Midbrain (tissue), 1 donor: Measurements from ENCODE around the gene ITPK1.

Experiments used
- DNase-seq: peaks from one replicate; lab custom pipeline; 2025; lab: John Stamatoyannopoulos, UW

The ITPK1 gene

GRCh38 chr14:93028724-93029076 is 87.0 kb downstream of the ITPK1 start:
- no peak for DNase-seq

GRCh38 chr14:93027810-93028723 is 87.7 kb downstream of the ITPK1 start:
- DNase-seq, result no peak

DNA sequence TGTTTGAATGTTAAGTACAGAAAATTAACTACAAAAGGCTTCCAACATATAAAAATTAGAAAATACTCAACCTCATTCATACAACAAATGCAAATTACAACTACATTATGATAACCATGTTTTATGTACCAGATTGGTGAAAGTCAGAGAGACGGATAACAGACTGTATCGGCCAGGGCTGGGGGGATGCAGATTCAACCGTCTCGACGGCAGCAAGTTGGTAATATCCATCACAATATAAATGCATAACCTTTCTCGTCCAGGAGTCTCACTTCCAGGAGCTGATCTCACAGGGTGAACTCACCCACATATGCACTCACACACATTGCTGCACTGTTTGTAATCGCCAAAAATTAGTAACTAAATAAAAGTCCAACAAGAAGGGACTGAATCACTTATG is 89.4 kb downstream of the ITPK1 start:
- no peak for DNase-seq

- DNase-seq, result no peak
Measured at GRCh38 chr14:93025055-93025454, 90.7 kb downstream of the ITPK1 start.

DNA sequence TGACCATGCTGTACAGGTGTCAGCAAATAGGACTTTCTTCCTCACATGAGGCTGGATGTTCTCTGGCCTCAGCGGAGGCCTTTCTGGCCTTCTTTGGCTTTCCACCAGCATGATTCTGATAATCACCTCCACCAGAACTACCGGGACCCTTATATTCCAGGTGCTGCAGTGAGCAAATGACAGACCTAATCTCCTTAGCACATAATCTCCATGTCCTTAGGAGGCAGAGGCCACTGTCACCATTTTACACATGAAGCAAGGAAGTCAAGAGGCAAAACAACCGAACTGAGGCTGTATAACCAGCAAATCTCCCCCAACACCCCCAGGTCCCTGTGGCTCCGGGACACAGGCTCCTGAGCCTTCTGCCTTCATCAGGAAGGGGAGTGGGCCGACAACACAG is 91.2 kb downstream of the ITPK1 start:
- no peak for DNase-seq

DNA sequence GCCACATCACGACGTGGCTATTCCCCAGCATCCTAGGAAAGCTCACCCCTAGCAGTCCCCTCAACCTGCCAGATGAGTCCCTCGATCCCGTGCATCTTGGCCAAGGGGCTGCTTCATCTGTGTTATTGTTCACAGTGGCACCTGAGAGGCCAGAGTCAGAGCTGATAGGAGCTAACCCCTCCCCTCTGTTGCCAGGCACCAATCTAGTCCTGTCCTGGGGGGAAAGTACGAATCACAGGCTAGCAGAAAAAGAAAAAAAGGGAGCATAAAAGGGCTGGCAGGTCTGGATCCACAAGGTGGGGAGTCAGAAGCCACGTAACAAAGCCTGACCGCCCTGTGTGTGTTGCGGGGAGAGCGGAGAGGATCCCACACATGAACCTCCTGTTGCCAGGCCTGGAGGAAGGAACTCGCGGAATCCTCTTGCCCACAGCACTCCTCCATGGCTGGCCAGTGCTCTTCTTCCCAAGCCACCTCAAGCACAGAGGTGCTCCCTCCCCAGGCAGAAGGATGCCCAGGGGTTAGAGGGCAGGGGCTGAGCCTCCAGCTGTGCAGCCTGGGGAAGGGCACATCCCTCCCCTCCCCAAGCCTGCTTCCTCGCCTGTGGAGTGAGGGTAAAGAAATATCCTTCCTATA is 91.8 kb downstream of the ITPK1 start:
- no peak for DNase-seq

DNA sequence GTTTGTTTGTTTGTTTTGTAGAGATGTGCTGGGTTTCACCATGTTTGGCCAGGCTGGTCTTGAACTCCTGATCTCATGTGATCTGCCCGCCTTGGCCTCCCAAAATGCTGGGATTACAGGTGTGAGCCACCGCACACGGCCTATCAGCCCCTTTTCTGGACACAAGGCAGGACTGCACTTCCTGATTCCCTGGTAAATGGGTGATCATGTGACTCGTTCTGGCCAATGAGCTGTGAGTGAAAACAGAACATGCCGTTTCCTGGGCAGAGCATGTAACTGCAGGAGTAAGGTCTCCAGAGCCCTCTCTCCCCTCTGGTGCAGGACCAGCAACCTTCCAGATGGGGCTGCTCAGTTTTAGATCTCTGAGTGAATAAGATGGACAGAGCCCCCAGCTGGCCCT is 92.7 kb downstream of the ITPK1 start:
- DNase-seq, result peak; percentile 61

- DNase-seq, result peak; percentile 87
Measured at GRCh38 chr14:93019970-93020369, 95.8 kb downstream of the ITPK1 start.

DNA sequence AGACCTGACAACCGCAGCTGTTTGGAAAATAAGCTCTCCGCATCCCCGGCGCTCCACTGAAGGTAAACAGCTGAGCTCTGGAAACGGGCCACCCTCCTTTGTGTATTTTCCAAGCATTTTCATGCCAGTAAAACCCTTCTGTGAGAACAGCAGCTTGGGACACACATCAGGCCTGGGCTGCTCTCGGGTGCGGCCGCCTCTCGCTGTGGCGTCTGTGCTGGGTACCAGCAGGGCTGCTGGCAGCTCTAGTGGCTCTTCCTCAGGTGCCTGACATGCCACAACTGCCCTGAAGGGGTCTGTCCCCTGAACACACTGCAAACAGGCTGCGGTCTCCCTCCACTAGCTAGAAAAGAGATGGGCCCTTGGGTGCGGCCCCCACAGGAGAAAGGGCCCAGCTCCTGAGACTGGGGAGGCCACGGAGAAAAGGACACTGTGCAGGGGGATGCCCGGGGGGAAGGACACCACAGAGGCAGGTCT is 96.3 kb downstream of the ITPK1 start:
- peak; percentile 47 for DNase-seq

GRCh38 chr14:93018366-93018765 is 97.4 kb downstream of the ITPK1 start:
- no peak for DNase-seq

DNA sequence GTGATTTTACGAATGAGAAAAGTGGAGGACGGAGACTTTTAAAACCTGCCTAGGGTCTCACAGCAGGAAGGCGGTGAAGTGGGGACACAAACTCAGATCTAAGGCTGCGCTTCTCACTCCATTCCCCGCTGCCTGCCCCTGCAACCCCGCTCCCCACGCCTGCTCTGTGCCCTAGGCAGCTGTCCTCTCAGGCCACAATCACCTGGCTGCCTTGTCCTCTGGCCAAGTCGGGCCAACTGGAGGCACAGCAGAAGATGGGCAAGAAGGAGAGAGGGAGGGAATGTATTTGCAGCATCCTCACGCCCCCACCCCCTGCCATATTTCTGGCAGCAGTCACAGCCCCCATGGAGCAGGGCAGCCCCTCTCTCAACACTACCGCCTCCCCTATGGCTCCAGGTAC is 97.8 kb downstream of the ITPK1 start:
- DNase-seq, result no peak

DNA sequence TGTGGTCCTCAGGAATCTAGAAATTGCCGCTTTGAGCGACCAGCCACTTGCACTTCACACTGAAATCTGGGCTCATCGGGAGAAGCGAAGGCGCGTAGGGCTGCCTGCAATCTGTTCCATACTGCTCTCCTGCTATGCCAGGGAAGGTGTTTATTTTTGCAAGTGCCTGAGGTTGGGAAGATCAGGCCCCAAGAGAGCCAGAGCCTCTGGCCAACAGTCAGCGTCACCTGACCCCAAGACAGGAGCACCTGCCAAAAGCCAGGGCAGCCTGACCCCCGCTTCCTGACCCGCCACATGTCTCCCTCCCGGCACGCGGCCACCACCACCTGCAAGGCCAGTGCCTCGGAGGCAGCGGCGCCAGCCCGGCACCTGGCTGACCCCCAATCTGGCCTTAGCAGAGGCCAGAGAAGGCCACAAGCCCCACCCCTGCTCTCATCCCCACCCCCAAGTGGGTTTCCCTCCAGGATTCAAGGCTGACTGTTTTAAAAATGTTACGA is 98.4 kb downstream of the ITPK1 start:
- peak; percentile 36 for DNase-seq

DNA sequence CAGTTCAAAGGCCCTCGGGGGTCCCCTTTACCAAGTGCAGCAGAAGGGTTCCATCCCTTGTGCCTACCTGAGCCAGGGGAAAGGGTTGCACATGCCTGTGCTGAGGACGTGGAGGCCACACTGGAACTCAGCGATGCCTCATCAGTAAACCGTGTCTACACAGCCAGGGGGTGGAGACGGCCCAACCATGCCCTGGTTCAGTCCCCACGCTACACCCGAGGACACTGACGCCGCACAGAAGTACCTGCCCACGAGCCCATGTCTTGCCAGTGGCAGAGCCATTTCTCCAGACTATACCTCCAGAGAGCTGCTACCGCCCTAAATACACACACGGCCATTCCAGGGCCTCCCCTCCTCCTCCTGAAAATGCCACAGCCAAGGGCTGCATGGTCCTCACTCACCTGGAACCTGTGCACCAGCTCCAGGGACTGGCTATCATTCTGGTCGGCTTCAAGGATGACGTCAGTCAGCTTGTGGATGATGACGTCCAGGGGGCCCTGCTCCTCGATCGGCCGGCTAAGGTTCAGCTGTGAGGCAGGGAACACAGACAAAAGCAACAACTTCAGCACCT is 99.4 kb downstream of the ITPK1 start:
- DNase-seq, result no peak

DNA sequence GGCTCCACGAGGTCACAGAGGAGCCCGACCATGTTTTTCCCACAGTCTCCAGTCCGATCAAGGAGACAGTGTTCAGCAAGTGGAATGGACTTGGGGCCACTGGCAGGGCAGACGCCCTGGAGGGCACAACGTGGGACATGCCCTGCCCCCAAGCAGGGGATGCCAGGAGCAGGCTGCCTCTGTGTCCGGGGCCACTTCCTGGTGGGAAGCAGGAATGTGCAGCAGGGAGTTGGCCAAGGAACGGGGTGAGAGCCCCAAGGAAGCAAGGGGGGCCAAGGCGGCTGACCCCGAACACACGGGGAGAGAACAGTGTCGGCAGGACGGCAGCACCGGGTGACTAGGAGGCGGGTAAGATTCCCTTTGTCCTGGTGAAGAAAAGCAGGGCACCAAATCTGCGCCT is 100.2 kb downstream of the ITPK1 start:
- no peak for DNase-seq

DNA sequence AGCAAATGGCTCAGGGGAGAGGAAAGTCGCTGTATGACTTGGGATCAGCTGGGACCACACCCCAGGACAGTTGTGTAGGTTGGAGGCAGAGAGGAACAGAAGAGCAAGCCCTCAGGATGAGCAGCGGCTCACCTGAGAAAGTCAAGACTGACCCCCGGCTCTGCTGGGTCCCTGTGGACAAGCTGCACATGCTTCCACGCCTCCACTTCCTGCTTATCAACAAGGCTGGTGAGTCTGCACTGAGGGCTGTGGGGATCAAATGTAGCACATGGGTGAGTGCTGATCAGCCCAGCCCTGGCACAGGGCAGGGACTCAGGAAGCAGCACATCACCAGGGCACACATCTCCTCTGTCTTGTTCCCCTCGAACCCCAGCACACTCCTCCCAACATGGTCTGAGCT is 100.7 kb downstream of the ITPK1 start:
- no peak for DNase-seq

- no peak for DNase-seq
Measured at GRCh38 chr14:93014058-93015023, 101.4 kb downstream of the ITPK1 start.

GRCh38 chr14:93012951-93013719 is 102.6 kb downstream of the ITPK1 start:
- DNase-seq, result no peak

DNA sequence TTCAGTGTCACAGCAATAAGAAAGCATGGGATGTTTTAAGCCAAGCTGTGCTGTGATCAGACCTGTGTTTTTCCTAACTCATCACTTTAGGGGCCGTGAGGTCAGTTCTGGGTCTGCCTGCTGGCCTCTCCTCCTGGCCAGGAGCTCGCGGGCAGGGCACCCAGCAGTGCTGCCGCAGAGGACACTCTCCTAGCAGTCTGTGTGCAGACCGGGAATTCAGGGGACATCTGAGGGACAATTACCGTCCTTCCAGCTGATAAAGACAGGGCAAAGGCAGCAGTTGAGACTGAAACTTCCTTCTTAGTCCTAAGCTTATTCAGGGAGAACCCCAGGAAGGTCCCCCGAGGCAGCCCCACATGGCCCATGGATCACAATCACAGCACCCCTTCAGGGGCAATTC is 103.2 kb downstream of the ITPK1 start:
- DNase-seq, result no peak

DNA sequence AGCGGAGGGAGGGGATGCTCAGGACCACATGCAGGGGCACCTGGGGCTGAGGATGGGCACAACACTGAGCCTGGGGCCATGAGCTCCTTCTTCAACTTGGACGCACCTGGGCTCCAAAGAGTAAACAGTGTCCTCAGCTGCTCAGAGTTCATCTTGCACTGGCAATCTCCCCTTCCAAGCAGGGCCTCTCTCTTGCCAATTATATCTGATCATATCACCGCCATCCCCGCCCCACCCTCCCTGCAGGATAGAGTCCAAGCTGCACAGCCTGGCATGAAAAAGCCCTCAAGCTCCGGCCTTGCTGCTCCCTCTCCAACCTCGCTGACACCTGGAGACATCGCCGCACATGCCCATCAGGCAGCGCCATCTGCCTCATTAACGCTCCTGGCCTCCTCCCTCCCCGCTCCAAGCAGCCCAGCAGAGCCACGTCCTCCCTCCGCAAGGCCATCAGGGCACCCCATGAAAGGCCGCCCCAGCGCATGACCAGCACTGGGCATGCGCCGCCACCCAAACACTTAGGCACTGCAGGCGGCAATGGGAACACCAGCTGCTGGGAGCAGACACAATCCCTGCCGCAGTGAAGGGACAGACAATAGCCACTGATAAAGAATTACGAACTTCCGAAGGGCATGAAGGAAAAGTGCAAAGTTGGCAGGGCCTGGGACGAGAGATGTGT is 103.9 kb downstream of the ITPK1 start:
- peak; percentile 87 for DNase-seq

DNA sequence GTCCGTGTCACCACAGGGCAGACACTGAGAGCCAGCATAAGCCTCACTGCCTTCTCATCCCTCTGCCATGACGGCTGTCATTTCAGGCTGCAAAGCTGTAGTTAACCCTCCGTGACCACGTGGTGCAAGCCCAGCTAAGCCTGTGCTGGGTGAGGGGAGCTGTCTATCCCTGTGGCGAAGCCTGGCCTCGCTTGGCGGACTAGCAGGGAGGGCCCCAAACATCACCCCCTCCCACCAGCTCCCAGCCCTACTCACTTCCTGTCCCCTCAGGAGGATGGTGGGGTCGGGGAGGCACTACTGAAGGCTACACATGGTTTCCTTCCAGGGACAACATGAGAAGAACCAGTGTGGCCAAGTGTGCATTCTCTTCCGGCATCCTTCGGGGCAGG is 104.6 kb downstream of the ITPK1 start:
- no peak for DNase-seq
